Prostate gland (tissue), 2 donors: ENCODE measurements around the gene ADARB2.

ENCODE experiments used
- CTCF ChIP-seq, 4 experiments: fragments of 200-600 bp in 2 of 4; fragments of 450-650 bp in 2 of 4; sonication (generic) in 2 of 4; IDR thresholded peaks; 1 replicate in 3 of 4; 2 replicates in 1 of 4; pipeline ENCODE4 v1.5.1; 2016 to 2019; ENCODE audit warnings: antibody characterized with exemption in 4 of 4, mild to moderate bottlenecking in 2 of 4, moderate library complexity in 2 of 4
- POLR2A ChIP-seq: fragments of 450-650 bp; IDR thresholded peaks from one replicate; pipeline ENCODE4 v1.6.1; 2016; ENCODE audit warnings: antibody characterized with exemption, mild to moderate bottlenecking

- TF ChIP-seq CTCF (IDR thresholded peaks at IDR 0.05) (no peak), POLR2A (no peak)
Observed at GRCh38 chr10:1169186-1169885, 568.0 kb downstream of the ADARB2 start.
